HFFc6 (cell line): ENCODE measurements around the gene PRAMEF12. TPM values are rescaled to one million over a fixed set of nuclear protein-coding genes. Genes with fewer than 3 reads are reported as not detected.
"Not testable (repeated sequence)": the region's sequence is repeated elsewhere in the genome, so short reads cannot be mapped to it uniquely, and the experiment has no call there.

Experiments
- DNase-seq: peaks from one replicate; pipeline ENCODE4 v3.0.0-alpha.2; 2018
- H3K27ac Mint-ChIP-seq: 2 replicates; pipeline ENCODE4 v1.8.0; 2020; ENCODE audit warnings: mild to moderate bottlenecking, mixed read lengths
- H3K27me3 Mint-ChIP-seq: 2 replicates; pipeline ENCODE4 v1.8.0; 2021; ENCODE audit warnings: mild to moderate bottlenecking, moderate library complexity, mixed read lengths; ENCODE audit not compliant: insufficient read depth
- H3K36me3 Mint-ChIP-seq: 2 replicates; pipeline ENCODE4 v1.8.0; 2021; ENCODE audit warnings: low read depth, mixed read lengths
- H3K4me1 Mint-ChIP-seq: 2 replicates; pipeline ENCODE4 v1.8.0; 2020; ENCODE audit warnings: low read depth, mixed read lengths
- H3K4me3 Mint-ChIP-seq: 2 replicates; pipeline ENCODE4 v1.8.0; 2020; ENCODE audit warnings: mild to moderate bottlenecking, moderate library complexity, mixed read lengths
- H3K9me3 Mint-ChIP-seq: 2 replicates; pipeline ENCODE4 v1.8.0; 2020; ENCODE audit warnings: mild to moderate bottlenecking, mixed read lengths
- CTCF ChIP-seq: fragments of 200-600 bp; sonication (generic); IDR thresholded peaks from 2 replicates; pipeline ENCODE4 v1.5.0; 2021; ENCODE audit warnings: antibody characterized with exemption, mild to moderate bottlenecking
- total RNA-seq, 6 experiments: library from RNA; stranded (reverse); fragmentation: NEBNext Ultra II Directional; extraction: Animal tissue kit (Norgen Biotek cat#: 25700); gene quantifications; 2 replicates in 1 of 6; 3 replicates in 5 of 6; pipeline ENCODE4 v1.2.3, GENCODE V29; 2021

Gene PRAMEF12
- total RNA-seq, 6 experiments from 2014 or later, result not detected

GRCh38 chr1:12798911-12799310, 25.4 kb downstream of the PRAMEF12 start:
- no peak for TF ChIP-seq CTCF
- Mint-ChIP-seq H3K9me3 (peaks cover 33% of the 10 kb centered on the region), H3K27ac (no peak overlapping the region), H3K4me3 (no peak overlapping the region), H3K27me3 (no peaks in the 10 kb centered on the region), H3K4me1 (no peaks in the 10 kb centered on the region), H3K36me3 (no peaks in the 10 kb centered on the region)
- no peak for DNase-seq

GRCh38 chr1:12799730-12800129, 26.2 kb downstream of the PRAMEF12 start:
- no peaks in the 10 kb centered on the region for H3K27me3 Mint-ChIP-seq
- H3K4me3 Mint-ChIP-seq, result no peak overlapping the region
- no peak overlapping the region for H3K27ac Mint-ChIP-seq
- H3K9me3 Mint-ChIP-seq, result peaks cover 41% of the 10 kb centered on the region
- no peaks in the 10 kb centered on the region for H3K4me1 Mint-ChIP-seq
- TF ChIP-seq CTCF, result no peak
- no peaks in the 10 kb centered on the region for H3K36me3 Mint-ChIP-seq
- DNase-seq, result no peak

GRCh38 chr1:12809933-12810332, 36.4 kb downstream of the PRAMEF12 start:
- H3K9me3 Mint-ChIP-seq, result peaks cover 72% of the 10 kb centered on the region
- no peak overlapping the region for H3K27ac Mint-ChIP-seq
- H3K4me1 Mint-ChIP-seq, result no peaks in the 10 kb centered on the region
- no peak for DNase-seq
- no peaks in the 10 kb centered on the region for H3K36me3 Mint-ChIP-seq
- no peak overlapping the region for H3K4me3 Mint-ChIP-seq
- TF ChIP-seq CTCF, result no peak
- peaks cover 2% of the 10 kb centered on the region; the same call in 1 of the 2 replicates for H3K27me3 Mint-ChIP-seq

- H3K27ac Mint-ChIP-seq, result no peak overlapping the region
These were observed 37.3 kb downstream of the PRAMEF12 start for GRCh38 chr1:12810691-12811408.

GRCh38 chr1:12811409-12811784, 37.9 kb downstream of the PRAMEF12 start:
- Mint-ChIP-seq H3K9me3 (peaks cover 63% of the 10 kb centered on the region), H3K27me3 (peaks cover 2% of the 10 kb centered on the region; the same call in 1 of the 2 replicates), H3K36me3 (no peaks in the 10 kb centered on the region), H3K4me1 (no peaks in the 10 kb centered on the region), H3K27ac (no peak overlapping the region), H3K4me3 (no peak overlapping the region)
- DNase-seq, result no peak
- TF ChIP-seq CTCF, result no peak

More at GRCh38 chr1:12810691-12811408, 37.3 kb downstream of the PRAMEF12 start:
- no peak for TF ChIP-seq CTCF
- DNase-seq, result no peak
- peaks cover 69% of the 10 kb centered on the region for H3K9me3 Mint-ChIP-seq
- H3K27me3 Mint-ChIP-seq, result peaks cover 2% of the 10 kb centered on the region; the same call in 1 of the 2 replicates
- no peaks in the 10 kb centered on the region for H3K36me3 Mint-ChIP-seq
- H3K4me3 Mint-ChIP-seq, result no peak overlapping the region
- H3K4me1 Mint-ChIP-seq, result no peaks in the 10 kb centered on the region

GRCh38 chr1:12819061-12819460, 45.5 kb downstream of the PRAMEF12 start:
- not testable (repeated sequence) for H3K27ac Mint-ChIP-seq, DNase-seq, H3K36me3 Mint-ChIP-seq, H3K4me3 Mint-ChIP-seq, H3K4me1 Mint-ChIP-seq, H3K27me3 Mint-ChIP-seq
- H3K9me3 Mint-ChIP-seq, result peaks cover 26% of the 10 kb centered on the region

Other genes with a start within 250 kb of the PRAMEF12 start
- 10 to 100 TPM in 4 of 6 experiments, 1 to 10 TPM in 2; 6.0 to 29.1 (median 27.1) TPM for gene DHRS3, start 155.5 kb upstream of the PRAMEF12 start, total RNA-seq
- not detected for gene AADACL4, start 129.7 kb upstream of the PRAMEF12 start, total RNA-seq
- gene AADACL3, start 57.6 kb upstream of the PRAMEF12 start, total RNA-seq, result not detected
- not detected for gene CFAP107, start 27.5 kb upstream of the PRAMEF12 start, total RNA-seq
- gene PRAMEF1, start 17.7 kb downstream of the PRAMEF12 start, total RNA-seq, result not detected
- not detected for gene PRAMEF11, start 57.7 kb downstream of the PRAMEF12 start, total RNA-seq
- gene HNRNPCL1, start 75.0 kb downstream of the PRAMEF12 start, total RNA-seq, result not detected
- not detected for gene PRAMEF2, start 83.3 kb downstream of the PRAMEF12 start, total RNA-seq
- not detected for gene PRAMEF4, start 112.5 kb downstream of the PRAMEF12 start, total RNA-seq
- not detected for gene PRAMEF10, start 124.5 kb downstream of the PRAMEF12 start, total RNA-seq
- not detected for gene PRAMEF7, start 142.9 kb downstream of the PRAMEF12 start, total RNA-seq
- not detected for gene PRAMEF6, start 173.8 kb downstream of the PRAMEF12 start, total RNA-seq